Stimulated activated CD8-positive, alpha-beta memory T cell treated with anti-CD3 and anti-CD28 coated beads, Interleukin-15, amount 100 ng/mL, for 1 hour (primary cell): ENCODE data around the gene MEF2D.

Experiments
- DNase-seq: peaks from one replicate; pipeline ENCODE4 v3.0.0-alpha.2; 2020; ENCODE audit warnings: low read depth

The MEF2D gene

GRCh38 chr1:156468693-156469345 is 31.8 kb downstream of the MEF2D start:
- no peak for DNase-seq

GRCh38 chr1:156467906-156468305 is 32.7 kb downstream of the MEF2D start:
- no peak for DNase-seq

GRCh38 chr1:156467385-156467784 is 33.2 kb downstream of the MEF2D start:
- no peak for DNase-seq

GRCh38 chr1:156465747-156466365 is 34.7 kb downstream of the MEF2D start:
- DNase-seq = no peak

- DNase-seq = no peak
Observed at GRCh38 chr1:156464825-156465452, 35.6 kb downstream of the MEF2D start.

GRCh38 chr1:156464335-156464734 is 36.2 kb downstream of the MEF2D start:
- DNase-seq = no peak

GRCh38 chr1:156463874-156464273 is 36.7 kb downstream of the MEF2D start:
- no peak for DNase-seq

- DNase-seq = no peak
Observed at GRCh38 chr1:156462954-156463795, 37.4 kb downstream of the MEF2D start.

GRCh38 chr1:156461781-156462647 is 38.6 kb downstream of the MEF2D start:
- DNase-seq = no peak

- DNase-seq = no peak
Observed at GRCh38 chr1:156461109-156461508, 39.5 kb downstream of the MEF2D start.

- no peak for DNase-seq
Observed at GRCh38 chr1:156460525-156460924, 40.0 kb downstream of the MEF2D start.

- DNase-seq = no peak
Observed at GRCh38 chr1:156458181-156458503, 42.4 kb downstream of the MEF2D start.

GRCh38 chr1:156456625-156457465 is 43.7 kb downstream of the MEF2D start:
- DNase-seq = peak; percentile 91

GRCh38 chr1:156455362-156455761 is 45.2 kb downstream of the MEF2D start:
- DNase-seq = no peak

- DNase-seq = no peak
Observed at GRCh38 chr1:156452907-156453306, 47.7 kb downstream of the MEF2D start.

GRCh38 chr1:156451505-156452160 is 48.9 kb downstream of the MEF2D start:
- no peak for DNase-seq

- no peak for DNase-seq
Observed at GRCh38 chr1:156448134-156448967, 52.2 kb downstream of the MEF2D start.

- peak; percentile 65 for DNase-seq
Observed at GRCh38 chr1:156445789-156446263, 54.7 kb downstream of the MEF2D start.

GRCh38 chr1:156444407-156445001 is 56.1 kb downstream of the MEF2D start:
- no peak for DNase-seq
